ENCODE measurements around the gene SRCAP. TPM values are rescaled to one million over a fixed set of nuclear protein-coding genes. Genes with fewer than 3 reads are reported as not detected.

SRCAP gene
- total RNA-seq, 1 donor from 2014 or later, result 4.6 TPM

GRCh38 chr16:30737794-30738648 is 39.0 kb downstream of the SRCAP start:
- no peak for DNase-seq (ENCODE audit: low spot score)
- H3K27me3 Mint-ChIP-seq (ENCODE audit: insufficient read depth, low read depth), result no peaks in the 10 kb centered on the region
- Histone ChIP-seq H3K9me3 (ENCODE audit: low read depth) (no peaks in the 10 kb centered on the region), H3K36me3 (no peaks in the 10 kb centered on the region), H3K9ac (no peak overlapping the region), H3K27me3 (no peaks in the 10 kb centered on the region), H3K79me2 (ENCODE audit: low read depth) (no peaks in the 10 kb centered on the region), H3K4me3 (no peak overlapping the region), H4K20me1 (ENCODE audit: low read depth) (no peaks in the 10 kb centered on the region), H3K27ac (no peak overlapping the region), H3K4me2 (no peak overlapping the region), H3K4me1 (no peaks in the 10 kb centered on the region), H2AFZ (replicated peaks) (no peak overlapping the region), H3F3A (ENCODE audit: low read depth) (no peaks in the 10 kb centered on the region)
- H3K4me1 Mint-ChIP-seq, result no peaks in the 10 kb centered on the region
- no peak overlapping the region for H3K27ac Mint-ChIP-seq
- no peak overlapping the region for H3K4me3 Mint-ChIP-seq
- peaks cover 32% of the 10 kb centered on the region for H3K36me3 Mint-ChIP-seq
- TF ChIP-seq EZH2phosphoT487 (IDR thresholded peaks at IDR 0.05) (no peak), EZH2 (IDR thresholded peaks at IDR 0.05) (no peak)
- TF ChIP-seq, protein P1, sequence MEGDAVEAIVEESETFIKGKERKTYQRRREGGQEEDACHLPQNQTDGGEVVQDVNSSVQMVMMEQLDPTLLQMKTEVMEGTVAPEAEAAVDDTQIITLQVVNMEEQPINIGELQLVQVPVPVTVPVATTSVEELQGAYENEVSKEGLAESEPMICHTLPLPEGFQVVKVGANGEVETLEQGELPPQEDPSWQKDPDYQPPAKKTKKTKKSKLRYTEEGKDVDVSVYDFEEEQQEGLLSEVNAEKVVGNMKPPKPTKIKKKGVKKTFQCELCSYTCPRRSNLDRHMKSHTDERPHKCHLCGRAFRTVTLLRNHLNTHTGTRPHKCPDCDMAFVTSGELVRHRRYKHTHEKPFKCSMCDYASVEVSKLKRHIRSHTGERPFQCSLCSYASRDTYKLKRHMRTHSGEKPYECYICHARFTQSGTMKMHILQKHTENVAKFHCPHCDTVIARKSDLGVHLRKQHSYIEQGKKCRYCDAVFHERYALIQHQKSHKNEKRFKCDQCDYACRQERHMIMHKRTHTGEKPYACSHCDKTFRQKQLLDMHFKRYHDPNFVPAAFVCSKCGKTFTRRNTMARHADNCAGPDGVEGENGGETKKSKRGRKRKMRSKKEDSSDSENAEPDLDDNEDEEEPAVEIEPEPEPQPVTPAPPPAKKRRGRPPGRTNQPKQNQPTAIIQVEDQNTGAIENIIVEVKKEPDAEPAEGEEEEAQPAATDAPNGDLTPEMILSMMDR (IDR thresholded peaks at IDR 0.05), result no peak
- no peaks in the 10 kb centered on the region for H3K9me3 Mint-ChIP-seq

GRCh38 chr16:30738984-30739951 is 40.3 kb downstream of the SRCAP start:
- Histone ChIP-seq H4K20me1 (ENCODE audit: low read depth) (no peaks in the 10 kb centered on the region), H3K4me2 (no peak overlapping the region), H3K4me1 (no peaks in the 10 kb centered on the region), H3K36me3 (no peaks in the 10 kb centered on the region), H3K27me3 (no peaks in the 10 kb centered on the region), H2AFZ (replicated peaks) (no peak overlapping the region), H3K27ac (no peak overlapping the region), H3K9me3 (ENCODE audit: low read depth) (no peaks in the 10 kb centered on the region), H3K9ac (no peak overlapping the region), H3K4me3 (no peak overlapping the region), H3F3A (ENCODE audit: low read depth) (no peaks in the 10 kb centered on the region), H3K79me2 (ENCODE audit: low read depth) (no peaks in the 10 kb centered on the region)
- no peak overlapping the region for H3K4me3 Mint-ChIP-seq
- no peaks in the 10 kb centered on the region for H3K9me3 Mint-ChIP-seq
- H3K36me3 Mint-ChIP-seq, result peaks cover 26% of the 10 kb centered on the region
- H3K27me3 Mint-ChIP-seq (ENCODE audit: insufficient read depth, low read depth), result peaks cover 2% of the 10 kb centered on the region
- DNase-seq (ENCODE audit: low spot score), result no peak
- H3K27ac Mint-ChIP-seq, result no peak overlapping the region
- TF ChIP-seq EZH2 (IDR thresholded peaks at IDR 0.05) (no peak), EZH2phosphoT487 (IDR thresholded peaks at IDR 0.05) (no peak)
- TF ChIP-seq, protein P1 (IDR thresholded peaks at IDR 0.05), result no peak
- H3K4me1 Mint-ChIP-seq, result no peaks in the 10 kb centered on the region

DNA sequence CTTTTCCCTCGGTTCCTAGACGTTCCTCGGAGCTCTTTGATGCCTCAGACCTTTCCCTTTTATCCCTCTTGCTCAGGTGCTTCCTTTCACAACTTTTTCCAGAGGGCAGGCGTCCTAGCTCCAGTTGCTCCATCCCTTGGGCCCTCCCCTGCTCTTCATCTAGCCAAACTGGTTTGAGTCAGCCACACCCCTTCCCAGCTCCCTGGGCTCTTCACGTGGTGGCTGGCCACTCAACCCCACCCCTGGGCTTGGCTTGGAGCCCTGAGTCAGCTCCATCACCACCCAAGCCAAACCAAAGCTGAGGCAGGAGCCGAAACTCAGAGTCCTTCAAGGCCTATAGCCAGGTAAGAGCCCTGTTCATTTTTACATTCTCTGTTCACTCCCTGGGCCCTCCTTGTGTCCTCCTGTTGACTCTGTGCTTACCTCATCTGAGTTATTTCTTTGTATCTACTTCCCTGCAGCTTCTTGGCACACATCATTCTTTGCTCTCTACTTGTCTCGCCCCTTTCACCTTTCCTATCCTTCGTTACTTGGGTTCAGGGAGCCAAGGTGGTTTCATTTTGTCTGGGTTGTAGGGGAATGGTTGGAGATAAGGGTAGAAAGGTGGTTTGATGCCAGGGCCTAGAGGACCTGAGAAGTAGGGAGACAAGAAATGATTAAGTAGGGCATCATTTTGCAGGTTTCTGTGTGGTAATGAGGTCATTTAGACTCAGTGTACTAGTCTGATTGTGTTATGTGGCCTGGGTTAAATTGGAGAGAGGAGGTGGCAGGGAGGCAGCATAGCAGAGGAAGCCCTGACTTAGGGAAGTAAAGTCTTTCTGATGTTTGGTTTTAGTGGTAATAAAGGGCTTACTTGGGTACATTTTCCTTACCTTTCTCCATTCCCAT is 41.6 kb downstream of the SRCAP start:
- Mint-ChIP-seq H3K27ac (no peak overlapping the region), H3K36me3 (peaks cover 23% of the 10 kb centered on the region), H3K4me3 (no peak overlapping the region), H3K4me1 (no peaks in the 10 kb centered on the region), H3K27me3 (ENCODE audit: insufficient read depth, low read depth) (peaks cover 2% of the 10 kb centered on the region), H3K9me3 (no peaks in the 10 kb centered on the region)
- Histone ChIP-seq H3K4me2 (no peak overlapping the region), H3F3A (ENCODE audit: low read depth) (peaks cover 7% of the 10 kb centered on the region), H2AFZ (replicated peaks) (no peak overlapping the region), H3K27ac (no peak overlapping the region), H3K4me3 (no peak overlapping the region), H3K9ac (no peak overlapping the region), H3K36me3 (no peaks in the 10 kb centered on the region), H3K4me1 (no peaks in the 10 kb centered on the region), H3K27me3 (no peaks in the 10 kb centered on the region), H3K9me3 (ENCODE audit: low read depth) (no peaks in the 10 kb centered on the region), H4K20me1 (ENCODE audit: low read depth) (no peaks in the 10 kb centered on the region), H3K79me2 (ENCODE audit: low read depth) (no peaks in the 10 kb centered on the region)
- DNase-seq (ENCODE audit: low spot score), result no peak
- TF ChIP-seq, protein P1 (IDR thresholded peaks at IDR 0.05), result no peak
- TF ChIP-seq EZH2phosphoT487 (IDR thresholded peaks at IDR 0.05) (no peak), EZH2 (IDR thresholded peaks at IDR 0.05) (no peak)

Measured in neural progenitor cell (in vitro differentiated cells).